H1 (cell line): ENCODE results near the gene NAXD. TPM values are rescaled to one million over a fixed set of nuclear protein-coding genes. Genes with fewer than 3 reads are reported as not detected.
A peak's percentile ranks its signal among the peaks of the same experiment; 100 is the strongest.

Source experiments
- CTCF ChIA-PET: fragments of 300-600 bp; sonication (Branson Sonifier 250); formaldehyde crosslinking; loops from one replicate; lab custom pipeline; 2021; ENCODE audit not compliant: partially characterized antibody; lab: Charles Lee
- POLR2A ChIA-PET: fragments of 300-600 bp; sonication (Branson Sonifier 250); formaldehyde crosslinking; loops from one replicate; lab custom pipeline; 2021; ENCODE audit warnings: inconsistent platforms; ENCODE audit not compliant: partially characterized antibody; lab: Charles Lee
- DNase-seq, 2 experiments: peaks; one replicate each; pipeline versions ENCODE4 v3.0.0 to v3.0.0-alpha.2; 2010 to 2022; ENCODE audit warnings: low spot score in 2 of 2, low read depth in 1 of 2, mixed read lengths in 1 of 2
- FAIRE-seq: peaks from 2 replicates; lab custom pipeline; 2011; peaks lifted over from hg19 to GRCh38; lab: Jason Lieb, UNC
- H2AFZ ChIP-seq: 2 replicates; pipeline ENCODE4 v1.8.1; 2012; ENCODE audit warnings: low read length, inconsistent platforms
- H2AK5ac ChIP-seq: 2 replicates; pipeline ENCODE4 v1.6.1; 2013; ENCODE audit warnings: low read depth, low read length
- H2BK120ac ChIP-seq: replicated peaks from 2 replicates; pipeline ENCODE3; 2013; ENCODE audit warnings: low read depth, low read length, inconsistent platforms
- H2BK12ac ChIP-seq: 2 replicates; pipeline ENCODE4 v1.6.1; 2013; ENCODE audit warnings: low read depth, low read length
- H2BK15ac ChIP-seq: 2 replicates; pipeline ENCODE4 v1.6.1; 2013; ENCODE audit warnings: low read length
- H2BK20ac ChIP-seq: 2 replicates; pipeline ENCODE4 v1.6.1; 2013; ENCODE audit warnings: low read length
- H2BK5ac ChIP-seq: 2 replicates; pipeline ENCODE4 v1.6.1; 2013; ENCODE audit warnings: low read depth, low read length
- H3K14ac ChIP-seq: 2 replicates; pipeline ENCODE4 v1.6.1; 2013; ENCODE audit warnings: inconsistent platforms; ENCODE audit not compliant: insufficient read length
- H3K18ac ChIP-seq: 2 replicates; pipeline ENCODE4 v1.6.1; 2013; ENCODE audit warnings: low read length; ENCODE audit errors: extremely low read depth
- H3K23ac ChIP-seq: 2 replicates; pipeline ENCODE4 v1.6.1; 2013; ENCODE audit warnings: inconsistent platforms; ENCODE audit not compliant: insufficient read length
- H3K23me2 ChIP-seq: 2 replicates; pipeline ENCODE4 v1.6.1; 2013; ENCODE audit warnings: low read depth, low read length
- H3K27ac ChIP-seq: 2 replicates; pipeline ENCODE4 v1.6.1; 2011; ENCODE audit warnings: low read depth, low read length, inconsistent platforms
- H3K27me3 ChIP-seq, 4 experiments: replicated peaks in 1 of 4; 1 replicate in 1 of 4; 2 replicates in 3 of 4; pipeline versions ENCODE4 v1.6.1 to v1.8.1; 2011 to 2013; ENCODE audit warnings: low read length in 3 of 4, mild to moderate bottlenecking in 3 of 4, inconsistent platforms in 2 of 4, mixed read lengths in 2 of 4, moderate library complexity in 1 of 4; ENCODE audit not compliant: control insufficient read depth in 3 of 4, insufficient read depth in 3 of 4; ENCODE audit errors: extremely low read depth in 1 of 4
- H3K36me3 ChIP-seq, 4 experiments: 2 replicates each; pipeline versions ENCODE4 v1.6.1 to v1.8.1; 2011 to 2013; ENCODE audit warnings: mild to moderate bottlenecking in 4 of 4, low read length in 3 of 4, moderate library complexity in 2 of 4, control low read depth in 1 of 4, inconsistent platforms in 1 of 4; ENCODE audit not compliant: insufficient read depth in 4 of 4, control insufficient read depth in 2 of 4
- H3K4ac ChIP-seq: replicated peaks from 2 replicates; pipeline ENCODE3; 2013; ENCODE audit warnings: low read length, low read depth, mixed read lengths, inconsistent platforms; ENCODE audit not compliant: insufficient read length
- H3K4me1 ChIP-seq, 4 experiments: replicated peaks in 1 of 4; 1 replicate in 1 of 4; 2 replicates in 3 of 4; pipeline versions ENCODE4 v1.6.1 to v1.8.1; 2011 to 2013; ENCODE audit warnings: low read length in 3 of 4, inconsistent platforms in 2 of 4, mixed read lengths in 1 of 4; ENCODE audit not compliant: insufficient read depth in 4 of 4, control insufficient read depth in 3 of 4
- H3K4me2 ChIP-seq, 2 experiments: 2 replicates each; pipeline versions ENCODE4 v1.6.1 to v1.8.1; 2011 to 2013; ENCODE audit warnings: low read depth in 2 of 2, low read length in 2 of 2, control low read depth in 1 of 2, inconsistent platforms in 1 of 2, mild to moderate bottlenecking in 1 of 2; ENCODE audit not compliant: insufficient read depth in 1 of 2
- H3K4me3 ChIP-seq, 4 experiments: fragments of 200-600, 300-600 bp in 1 of 4; sonication (generic), shearing (Covaris generic), sonication (Bioruptor Twin) in 1 of 4; 2 replicates each; pipeline versions ENCODE4 v1.5.1 to v1.8.1; 2011 to 2016; ENCODE audit warnings: low read length in 4 of 4, low read depth in 3 of 4, control low read depth in 2 of 4, inconsistent platforms in 2 of 4, mild to moderate bottlenecking in 2 of 4, mixed read lengths in 1 of 4, moderate library complexity in 1 of 4; ENCODE audit not compliant: insufficient read depth in 2 of 4; ENCODE audit errors: extremely low read depth in 1 of 4
- H3K56ac ChIP-seq: replicated peaks from 2 replicates; pipeline ENCODE3; 2013; ENCODE audit warnings: low read depth, mild to moderate bottlenecking, mixed read lengths, low read length, inconsistent platforms; ENCODE audit not compliant: insufficient read length
- H3K79me1 ChIP-seq: 2 replicates; pipeline ENCODE4 v1.6.1; 2013; ENCODE audit warnings: low read depth, low read length, control low read depth
- H3K79me2 ChIP-seq, 2 experiments: 2 replicates each; pipeline versions ENCODE4 v1.6.1 to v1.8.1; 2012 to 2013; ENCODE audit warnings: low read length in 2 of 2, mild to moderate bottlenecking in 2 of 2, inconsistent platforms in 1 of 2; ENCODE audit not compliant: insufficient read depth in 2 of 2, control insufficient read depth in 1 of 2
- H3K9ac ChIP-seq, 4 experiments: replicated peaks in 1 of 4; 1 replicate in 1 of 4; 2 replicates in 3 of 4; pipeline versions ENCODE4 v1.6.1 to v1.8.1; 2011 to 2013; ENCODE audit warnings: low read depth in 3 of 4, low read length in 3 of 4, control low read depth in 2 of 4, mild to moderate bottlenecking in 2 of 4, moderate library complexity in 2 of 4, inconsistent platforms in 1 of 4; ENCODE audit errors: extremely low read depth in 1 of 4
- H3K9me3 ChIP-seq, 2 experiments: 2 replicates each; pipeline versions ENCODE4 v1.6.1 to v1.8.1; 2012 to 2013; ENCODE audit warnings: mild to moderate bottlenecking in 2 of 2, moderate library complexity in 2 of 2, control low read depth in 1 of 2, inconsistent platforms in 1 of 2, low read depth in 1 of 2, low read length in 1 of 2, mixed read lengths in 1 of 2; ENCODE audit not compliant: insufficient read depth in 2 of 2
- H4K20me1 ChIP-seq, 2 experiments: replicated peaks in 1 of 2; 2 replicates each; pipeline versions ENCODE3 to v1.8.1; 2011 to 2013; ENCODE audit warnings: inconsistent platforms in 2 of 2, low read length in 2 of 2, mild to moderate bottlenecking in 1 of 2; ENCODE audit not compliant: insufficient read depth in 2 of 2, control insufficient read depth in 1 of 2
- H4K5ac ChIP-seq: 2 replicates; pipeline ENCODE4 v1.6.1; 2013; ENCODE audit warnings: low read length, low read depth, mixed read lengths, inconsistent platforms; ENCODE audit not compliant: insufficient read length
- H4K8ac ChIP-seq: 2 replicates; pipeline ENCODE4 v1.8.0; 2013; ENCODE audit warnings: mild to moderate bottlenecking, moderate library complexity, low read length, inconsistent platforms; ENCODE audit not compliant: insufficient read depth; ENCODE audit errors: extremely low read depth
- H4K91ac ChIP-seq: replicated peaks from 2 replicates; pipeline ENCODE3; 2013; ENCODE audit warnings: low read length, mixed read lengths, inconsistent platforms; ENCODE audit not compliant: insufficient read length
- CHD1 ChIP-seq: IDR thresholded peaks from 2 replicates; pipeline ENCODE4 v1.6.1; 2012; ENCODE audit warnings: low read depth, low read length, improper control_type of control experiment
- E2F6 ChIP-seq: IDR thresholded peaks from 2 replicates; pipeline ENCODE4 v1.6.1; 2012; ENCODE audit warnings: inconsistent platforms
- FOSL1 ChIP-seq: IDR thresholded peaks from 2 replicates; pipeline ENCODE4 v1.6.1; 2011; ENCODE audit warnings: mild to moderate bottlenecking, low read depth, low read length, moderate library complexity; ENCODE audit not compliant: insufficient read depth
- RAD21 ChIP-seq, 2 experiments: IDR thresholded peaks in 1 of 2; conservative IDR thresholded peaks in 1 of 2; 2 replicates each; pipeline ENCODE4 v1.6.1; 2011; ENCODE audit warnings: low read depth in 2 of 2, low read length in 2 of 2, improper control_type of control experiment in 1 of 2, inconsistent platforms in 1 of 2, mild to moderate bottlenecking in 1 of 2, moderate library complexity in 1 of 2
- SIN3A ChIP-seq, 2 experiments: IDR thresholded peaks in 1 of 2; conservative IDR thresholded peaks in 1 of 2; 2 replicates each; pipeline ENCODE4 v1.6.1; 2011 to 2012; ENCODE audit warnings: low read length in 2 of 2, improper control_type of control experiment in 1 of 2, low read depth in 1 of 2, mild to moderate bottlenecking in 1 of 2
- SUZ12 ChIP-seq: fragments of 200-600 bp; sonication (generic); IDR thresholded peaks from 2 replicates; pipeline ENCODE4 v1.6.1; 2012; ENCODE audit warnings: mild to moderate bottlenecking, inconsistent platforms, low read length, moderate library complexity, mixed read lengths
- ZNF274 ChIP-seq: IDR thresholded peaks from 2 replicates; pipeline ENCODE4 v1.7.0; 2012; ENCODE audit warnings: low read length, borderline replicate concordance; ENCODE audit errors: extremely low read depth
- WGBS, 2 experiments: shearing (Covaris generic) in 1 of 2; methylation state at CpG; one replicate each; pipeline versions ENCODE4 v1.1.6 to v1.1.7; 2013 to 2015; ENCODE audit warnings: low lambda C conversion rate in 2 of 2, mixed read lengths in 2 of 2, inconsistent platforms in 1 of 2, low coverage in 1 of 2, missing lambda C conversion rate in 1 of 2; ENCODE audit not compliant: insufficient replicate concordance in 2 of 2, insufficient coverage in 1 of 2, insufficient read length in 1 of 2; ENCODE audit errors: extremely low coverage in 1 of 2, missing lambda C conversion rate in 1 of 2; 5-methylcytosine and 5-hydroxymethylcytosine counted together
- polyA plus RNA-seq, 7 experiments: library from polyadenylated mRNA; depleted of rRNA in 3 of 7; stranded (reverse) in 5 of 7; unstranded in 2 of 7; fragments of >200 nt in 5 of 7; fragments of 200-250 nt in 2 of 7; gene quantifications; 1 replicate in 5 of 7; 2 replicates in 1 of 7; 4 replicates in 1 of 7; pipeline versions ENCODE4 v1.2.1 to v1.2.3, GENCODE V29; 2011 to 2013; ENCODE audit warnings: missing spikeins in 2 of 7, mixed read lengths in 2 of 7
- total RNA-seq: library from RNA; stranded (reverse); fragmentation: NEBNext Ultra II Directional; extraction: Animal tissue kit (Norgen Biotek cat#: 25700); gene quantifications from 2 replicates; pipeline ENCODE4 v1.2.1, GENCODE V29; 2021
- TF ChIP-seq, protein P1 (sequence below), 3 experiments: IDR thresholded peaks; 1 replicate in 2 of 3; 2 replicates in 1 of 3; pipeline versions ENCODE4 v1.5.1 to v1.6.1; 2011; ENCODE audit warnings: low read length in 3 of 3, mild to moderate bottlenecking in 3 of 3, inconsistent platforms in 2 of 3, low read depth in 1 of 3, moderate library complexity in 1 of 3; ENCODE audit not compliant: insufficient read depth in 1 of 3; ENCODE audit errors: control extremely low read depth in 1 of 3

NAXD gene
- total and polyA plus RNA-seq, 2 of the 8 experiments (the other 6 are each of a cell fraction or from before 2014, with no cell fraction given), result 25.4 to 35.5 TPM

GRCh38 chr13:110593430-110594130 is 21.8 kb upstream of the NAXD start:
- Histone ChIP-seq H3K27me3 (no peaks in the 10 kb centered on the region), H3K23ac (no peak overlapping the region), H4K5ac (no peak overlapping the region), H2BK12ac (no peak overlapping the region), H3K18ac (no peak overlapping the region), H3K9me3 (no peaks in the 10 kb centered on the region), H2BK20ac (no peak overlapping the region), H3K4ac (no peak overlapping the region), H3K9ac (no peak overlapping the region), H3K27ac (no peak overlapping the region), H3K36me3 (no peaks in the 10 kb centered on the region), H3K23me2 (no peaks in the 10 kb centered on the region), H3K4me1 (peaks cover 0 to 3% (median 2%) of the 10 kb centered on the region in 4 experiments; a peak in 4 of 7 replicates), H2BK5ac (no peak overlapping the region), H3K56ac (no peak overlapping the region), H4K20me1 (no peaks in the 10 kb centered on the region), H4K8ac (no peak overlapping the region), H3K79me2 (no peaks in the 10 kb centered on the region), H3K14ac (no peak overlapping the region), H3K4me2 (no peak overlapping the region), H3K4me3 (no peak overlapping the region), H2BK15ac (no peak overlapping the region), H3K79me1 (no peaks in the 10 kb centered on the region), H2AFZ (no peak overlapping the region), H4K91ac (no peak overlapping the region), H2BK120ac (no peak overlapping the region), H2AK5ac (no peak overlapping the region)
- 81% methylated on average over 6 of the region's 6 CpGs; no CpG with 5 or more reads in 1 of the 2 experiments for WGBS, 2 experiments
- ChIA-PET CTCF (interaction anchor here (0.7 to 3.2 kb wide), 45 partner anchors 8 to 1770 kb away, joined by 3 to 16 read pairs (median 3); no protein-coding TSS in a partner anchor), POLR2A (interaction anchor here (0.7 kb wide), 1 partner anchor 122 kb away, joined by 3 read pairs; no protein-coding TSS in a partner anchor)
- TF ChIP-seq E2F6 (no peak), ZNF274 (no peak), SUZ12 (no peak), CHD1 (no peak), SIN3A (conservative IDR thresholded peaks at IDR 0.05 in 1 of 2, IDR thresholded peaks at IDR 0.05 in 1 of 2; ENCODE audit: low read depth in 1 of 2, low read length in 2 of 2) (0 out of 4 replicates have a peak, but pooled peaks of 1 of the 2 experiments have one; percentile 36), RAD21 (IDR thresholded peaks at IDR 0.05 in 1 of 2, conservative IDR thresholded peaks at IDR 0.05 in 1 of 2; ENCODE audit: low read depth in 2 of 2, low read length in 2 of 2) (peak; percentile 63 to 79), FOSL1 (no peak)
- TF ChIP-seq, protein P1, sequence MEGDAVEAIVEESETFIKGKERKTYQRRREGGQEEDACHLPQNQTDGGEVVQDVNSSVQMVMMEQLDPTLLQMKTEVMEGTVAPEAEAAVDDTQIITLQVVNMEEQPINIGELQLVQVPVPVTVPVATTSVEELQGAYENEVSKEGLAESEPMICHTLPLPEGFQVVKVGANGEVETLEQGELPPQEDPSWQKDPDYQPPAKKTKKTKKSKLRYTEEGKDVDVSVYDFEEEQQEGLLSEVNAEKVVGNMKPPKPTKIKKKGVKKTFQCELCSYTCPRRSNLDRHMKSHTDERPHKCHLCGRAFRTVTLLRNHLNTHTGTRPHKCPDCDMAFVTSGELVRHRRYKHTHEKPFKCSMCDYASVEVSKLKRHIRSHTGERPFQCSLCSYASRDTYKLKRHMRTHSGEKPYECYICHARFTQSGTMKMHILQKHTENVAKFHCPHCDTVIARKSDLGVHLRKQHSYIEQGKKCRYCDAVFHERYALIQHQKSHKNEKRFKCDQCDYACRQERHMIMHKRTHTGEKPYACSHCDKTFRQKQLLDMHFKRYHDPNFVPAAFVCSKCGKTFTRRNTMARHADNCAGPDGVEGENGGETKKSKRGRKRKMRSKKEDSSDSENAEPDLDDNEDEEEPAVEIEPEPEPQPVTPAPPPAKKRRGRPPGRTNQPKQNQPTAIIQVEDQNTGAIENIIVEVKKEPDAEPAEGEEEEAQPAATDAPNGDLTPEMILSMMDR (IDR thresholded peaks at IDR 0.05; ENCODE audit: control extremely low read depth in 1 of 3, insufficient read depth in 1 of 3, low read depth in 1 of 3, low read length in 3 of 3), result peak in 2 of 3 experiments; percentile 59 to 60; a peak in 3 of 4 replicates
- peak; percentile 81 for FAIRE-seq
- DNase-seq, result no peak
